Measurements from ENCODE around the gene SANBR.

- TF ChIP-seq CTCF (IDR thresholded peaks at IDR 0.05; ENCODE audit: poor library complexity) (no peak), EZH2 (IDR thresholded peaks at IDR 0.05; ENCODE audit: borderline replicate concordance) (no peak)
These were observed 46.0 kb downstream of the SANBR start for GRCh38 chr2:61111708-61112107.
